Activated CD4-positive, alpha-beta memory T cell treated with anti-CD3 and anti-CD28 coated beads for 36 hours (primary cell): ENCODE measurements around the gene PRRT1. TPM values are rescaled to one million over a fixed set of nuclear protein-coding genes. Genes with fewer than 3 reads are reported as not detected.
"Not testable (repeated sequence)": the region's sequence is repeated elsewhere in the genome, so short reads cannot be mapped to it uniquely, and the experiment has no call there.

Source experiments
- CTCF ChIA-PET: fragments of 350-600 bp; sonication (Branson Sonifier 250); formaldehyde crosslinking; loops from one replicate; lab custom pipeline; 2021; ENCODE audit warnings: antibody characterized with exemption, inconsistent platforms; lab: Charles Lee
- POLR2A ChIA-PET: fragments of 350-600 bp; sonication (Branson Sonifier 250); formaldehyde crosslinking; loops from one replicate; lab custom pipeline; 2021; ENCODE audit warnings: antibody characterized with exemption; lab: Charles Lee
- DNase-seq: peaks from one replicate; pipeline ENCODE4 v3.0.0-alpha.2; 2020
- H3K27ac Mint-ChIP-seq: one replicate; pipeline ENCODE4 v1.8.0; 2021; ENCODE audit warnings: mixed read lengths
- H3K27me3 Mint-ChIP-seq: one replicate; pipeline ENCODE4 v1.8.0; 2021; ENCODE audit warnings: mixed read lengths
- H3K36me3 Mint-ChIP-seq: one replicate; pipeline ENCODE4 v1.8.0; 2021; ENCODE audit warnings: mixed read lengths
- H3K4me1 Mint-ChIP-seq: one replicate; pipeline ENCODE4 v1.8.0; 2021; ENCODE audit warnings: low read depth, mixed read lengths
- H3K4me3 Mint-ChIP-seq: one replicate; pipeline ENCODE4 v1.8.0; 2021; ENCODE audit warnings: mild to moderate bottlenecking, mixed read lengths
- H3K9me3 Mint-ChIP-seq: one replicate; pipeline ENCODE4 v1.8.0; 2021; ENCODE audit warnings: mixed read lengths
- intact Hi-C: fragments of 100-400 bp; cut with micrococcal nuclease; formaldehyde crosslinking; loops from one replicate; pipeline ENCODE4 v1.15.1; 2023
- total RNA-seq, 2 experiments: library from RNA; stranded (reverse); gene quantifications; one replicate each; pipeline ENCODE4 v1.2.3, GENCODE V29; 2021

PRRT1 gene
- total RNA-seq, 2 experiments from 2014 or later, result 0.33 to 0.36 TPM

GRCh38 chr6:32146287-32146686 is 5.5 kb downstream of the PRRT1 start:
- POLR2A ChIA-PET, result interaction anchor here (0.5 kb wide), 1 partner anchor 48 kb away, joined by 3 read pairs; no protein-coding TSS in a partner anchor
- H3K9me3 Mint-ChIP-seq, result no peaks in the 10 kb centered on the region
- H3K27me3 Mint-ChIP-seq, result peaks cover 29% of the 10 kb centered on the region
- intact Hi-C loops, result no loop called here
- no peak for DNase-seq
- no peak overlapping the region for H3K27ac Mint-ChIP-seq
- H3K4me1 Mint-ChIP-seq, result peaks cover 15% of the 10 kb centered on the region
- H3K36me3 Mint-ChIP-seq, result no peaks in the 10 kb centered on the region
- H3K4me3 Mint-ChIP-seq, result no peak overlapping the region
- CTCF ChIA-PET, result no interaction called here

DNA sequence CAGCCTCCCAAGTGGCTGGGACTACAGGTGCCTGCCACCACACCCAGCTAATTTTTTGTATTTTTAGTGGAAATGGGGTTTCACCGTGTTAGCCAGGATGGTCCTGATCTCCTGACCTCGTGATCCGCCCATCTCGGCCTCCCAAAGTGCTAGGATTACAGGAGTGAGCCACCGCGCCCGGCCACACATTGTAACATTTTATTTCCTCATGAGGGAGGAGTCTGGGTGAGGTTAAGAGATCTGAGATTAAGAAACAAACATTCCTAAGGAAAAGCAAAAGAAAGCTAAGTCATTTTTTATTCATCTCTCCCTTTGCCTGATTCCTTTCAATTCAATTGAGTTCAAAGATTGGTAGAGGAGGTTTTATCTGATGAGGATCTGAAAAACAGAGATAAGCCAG is 7.5 kb downstream of the PRRT1 start:
- H3K4me1 Mint-ChIP-seq, result peaks cover 10% of the 10 kb centered on the region
- CTCF ChIA-PET, result interaction anchor here (1.1 kb wide), 2 partner anchors 15 to 25 kb away, joined by 3 read pairs; no protein-coding TSS in a partner anchor
- H3K4me3 Mint-ChIP-seq, intact Hi-C loops, H3K9me3 Mint-ChIP-seq, H3K27ac Mint-ChIP-seq, H3K36me3 Mint-ChIP-seq, DNase-seq, POLR2A ChIA-PET: not testable (repeated sequence)
- H3K27me3 Mint-ChIP-seq, result peaks cover 17% of the 10 kb centered on the region

DNA sequence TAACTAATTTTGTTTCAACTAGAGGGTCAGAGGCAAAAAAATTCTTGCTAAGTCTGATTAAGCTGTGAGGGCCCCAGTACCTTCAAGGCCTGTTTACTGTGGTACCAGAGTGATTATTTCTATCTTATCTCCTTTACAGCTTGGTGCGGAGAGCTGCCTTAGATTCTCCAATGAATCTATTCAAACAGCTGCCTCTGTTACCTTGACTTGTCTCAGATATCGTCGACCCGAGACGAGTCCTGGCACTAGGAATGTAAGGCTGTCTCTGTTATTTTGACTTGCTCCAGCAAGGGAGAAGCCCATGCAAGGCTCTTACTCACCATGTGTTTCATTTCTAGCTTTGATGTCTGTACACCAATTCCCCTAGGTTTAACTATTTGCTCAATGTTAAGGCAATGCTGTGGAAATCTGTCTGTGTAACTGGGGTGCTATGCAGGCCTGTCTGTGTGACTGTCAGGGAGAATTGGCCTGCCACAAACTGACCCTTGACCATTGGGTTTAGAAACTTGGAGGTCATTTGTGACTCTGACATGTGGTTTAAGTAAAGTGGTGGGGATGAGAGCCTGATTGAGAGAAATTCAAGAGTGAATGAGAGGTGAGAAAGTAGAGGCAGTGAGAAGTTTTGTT is 11.2 kb downstream of the PRRT1 start:
- DNase-seq, result no peak
- Mint-ChIP-seq H3K36me3 (no peaks in the 10 kb centered on the region), H3K4me1 (no peaks in the 10 kb centered on the region), H3K27me3 (no peaks in the 10 kb centered on the region), H3K27ac (no peak overlapping the region), H3K9me3 (no peaks in the 10 kb centered on the region), H3K4me3 (no peak overlapping the region)
- POLR2A ChIA-PET, result no interaction called here
- CTCF ChIA-PET, result no interaction called here
- intact Hi-C loops, result no loop called here

DNA sequence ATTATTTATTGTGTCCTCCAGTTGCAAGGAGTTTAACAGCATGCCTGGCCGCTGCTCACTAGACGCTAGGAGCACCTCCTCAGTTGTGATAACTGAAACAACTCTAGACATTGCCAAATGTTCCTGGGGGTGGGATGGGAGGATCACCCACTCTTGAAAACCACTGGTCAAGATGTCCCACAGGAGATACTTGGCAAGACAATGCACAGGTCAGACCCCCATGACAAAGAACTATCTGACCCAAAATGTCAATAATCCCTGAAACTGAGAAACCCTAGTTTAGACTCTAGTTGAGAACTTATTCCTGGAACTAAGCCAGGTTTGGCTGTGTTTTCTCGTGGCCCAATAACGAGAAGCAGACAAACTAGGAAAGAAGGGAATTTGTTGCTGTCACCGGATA is 12.1 kb downstream of the PRRT1 start:
- Mint-ChIP-seq H3K9me3 (no peaks in the 10 kb centered on the region), H3K36me3 (no peaks in the 10 kb centered on the region), H3K4me1 (no peaks in the 10 kb centered on the region), H3K27me3 (no peaks in the 10 kb centered on the region), H3K4me3 (no peak overlapping the region), H3K27ac (no peak overlapping the region)
- ChIA-PET CTCF (interaction anchor here (0.9 kb wide), 1 partner anchor 9 kb away, joined by 3 read pairs; no protein-coding TSS in a partner anchor), POLR2A (no interaction called here)
- intact Hi-C loops, result no loop called here
- no peak for DNase-seq

- Mint-ChIP-seq H3K27me3 (no peaks in the 10 kb centered on the region), H3K4me1 (no peaks in the 10 kb centered on the region), H3K36me3 (no peaks in the 10 kb centered on the region), H3K4me3 (no peak overlapping the region), H3K27ac (no peak overlapping the region), H3K9me3 (no peaks in the 10 kb centered on the region)
- POLR2A ChIA-PET, result no interaction called here
- intact Hi-C loops, result no loop called here
- CTCF ChIA-PET, result no interaction called here
- no peak for DNase-seq
Measured at GRCh38 chr6:32137454-32137853, 14.3 kb downstream of the PRRT1 start.

DNA sequence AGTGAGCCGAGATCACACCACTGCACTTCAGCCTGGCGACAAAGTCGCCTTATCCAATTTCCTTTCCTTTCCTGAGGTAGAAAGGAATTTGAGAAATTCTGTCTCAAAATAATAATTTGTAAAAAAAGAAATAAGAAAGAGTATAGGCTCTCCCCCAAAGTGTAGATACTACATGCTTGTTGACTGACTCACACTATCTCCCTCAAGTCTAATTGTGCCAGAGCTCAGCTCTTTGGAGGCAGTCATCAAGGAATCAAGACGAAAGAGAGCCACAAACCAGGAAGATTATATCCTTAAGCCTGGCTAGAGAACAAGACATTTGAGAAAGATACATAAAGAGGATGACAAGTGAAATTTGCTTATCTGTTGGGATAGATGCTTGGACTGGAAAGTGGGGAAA is 18.0 kb downstream of the PRRT1 start:
- Mint-ChIP-seq H3K36me3 (no peaks in the 10 kb centered on the region), H3K9me3 (no peaks in the 10 kb centered on the region), H3K27ac (no peak overlapping the region), H3K27me3 (no peaks in the 10 kb centered on the region), H3K4me3 (no peak overlapping the region), H3K4me1 (peaks cover 10% of the 10 kb centered on the region)
- DNase-seq, result no peak
- CTCF ChIA-PET, result no interaction called here
- POLR2A ChIA-PET, result interaction anchor here (0.6 kb wide), 1 partner anchor 796 kb away, joined by 3 read pairs; no protein-coding TSS in a partner anchor
- intact Hi-C loops, result no loop called here

DNA sequence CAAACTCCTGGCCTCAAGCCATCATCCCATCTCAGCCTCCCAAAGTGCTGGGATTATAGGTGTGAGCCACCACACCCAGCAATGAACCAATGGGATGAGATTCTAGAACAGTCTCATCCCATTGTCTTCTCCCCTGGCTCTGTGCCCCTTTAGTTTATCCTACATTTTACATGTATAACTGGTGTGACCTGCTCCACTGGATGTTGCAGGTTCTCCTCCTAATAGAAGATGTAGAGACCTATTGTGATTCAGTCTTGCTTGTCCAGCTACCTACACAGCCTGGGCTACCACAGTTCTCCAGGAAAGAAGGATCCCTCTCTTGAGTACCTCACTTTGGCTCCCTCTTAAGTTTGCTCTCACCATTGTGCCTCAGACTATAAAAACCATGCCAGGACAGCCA is 19.6 kb downstream of the PRRT1 start:
- Mint-ChIP-seq H3K27ac (no peak overlapping the region), H3K4me1 (peaks cover 20% of the 10 kb centered on the region), H3K27me3 (no peaks in the 10 kb centered on the region), H3K9me3 (no peaks in the 10 kb centered on the region), H3K36me3 (no peaks in the 10 kb centered on the region), H3K4me3 (no peak overlapping the region)
- intact Hi-C loops, result no loop called here
- DNase-seq, result no peak
- CTCF ChIA-PET, result no interaction called here
- POLR2A ChIA-PET, result no interaction called here

GRCh38 chr6:32131439-32131948 is 20.2 kb downstream of the PRRT1 start:
- H3K27ac Mint-ChIP-seq, result no peak overlapping the region

GRCh38 chr6:32129297-32130088 is 22.2 kb downstream of the PRRT1 start:
- POLR2A ChIA-PET, result interaction anchor here (0.8 to 2.6 kb wide), 4 partner anchors 25 to 66 kb away, joined by 3 to 16 read pairs (median 8); partner anchors contain the start of gene RNF5
- no peak for DNase-seq
- intact Hi-C loops, result no loop called here
- H3K36me3 Mint-ChIP-seq, result peaks cover 9% of the 10 kb centered on the region
- H3K4me1 Mint-ChIP-seq, result peaks cover 35% of the 10 kb centered on the region
- H3K27ac Mint-ChIP-seq, result peak overlapping the region; percentile 88
- CTCF ChIA-PET, result interaction anchor here (0.7 to 4.3 kb wide), 10 partner anchors 11 to 82 kb away, joined by 3 to 35 read pairs (median 3); partner anchors contain the start of gene GPSM3
- H3K27me3 Mint-ChIP-seq, result no peaks in the 10 kb centered on the region
- peak overlapping the region; percentile 94 for H3K4me3 Mint-ChIP-seq
- no peaks in the 10 kb centered on the region for H3K9me3 Mint-ChIP-seq

More at GRCh38 chr6:32131439-32131948, 20.2 kb downstream of the PRRT1 start:
- Mint-ChIP-seq H3K4me1 (peaks cover 25% of the 10 kb centered on the region), H3K4me3 (no peak overlapping the region), H3K9me3 (no peaks in the 10 kb centered on the region), H3K36me3 (peaks cover 2% of the 10 kb centered on the region), H3K27me3 (no peaks in the 10 kb centered on the region)
- intact Hi-C loops, result no loop called here
- ChIA-PET POLR2A (interaction anchor here (2.6 kb wide), 1 partner anchor 23 kb away, joined by 6 read pairs; no protein-coding TSS in a partner anchor), CTCF (interaction anchor here (0.6 kb wide), 1 partner anchor 27 kb away, joined by 3 read pairs; no protein-coding TSS in a partner anchor)
- no peak for DNase-seq

GRCh38 chr6:32128751-32129296 is 22.9 kb downstream of the PRRT1 start:
- CTCF ChIA-PET, result interaction anchor here (0.6 to 4.3 kb wide), 9 partner anchors 11 to 998 kb away, joined by 3 to 35 read pairs (median 3); no protein-coding TSS in a partner anchor
- intact Hi-C loops, result loop anchor here (1.0 kb wide), 6 partner anchors 19 to 465 kb away; partner anchors contain the start of genes GPANK1, PPT2, RNF5 and SKIC2
- DNase-seq, result no peak
- H3K4me3 Mint-ChIP-seq, result peak overlapping the region; percentile 99
- H3K27ac Mint-ChIP-seq, result peak overlapping the region; percentile 96
- H3K27me3 Mint-ChIP-seq, result no peaks in the 10 kb centered on the region
- peaks cover 16% of the 10 kb centered on the region for H3K36me3 Mint-ChIP-seq
- no peaks in the 10 kb centered on the region for H3K9me3 Mint-ChIP-seq
- POLR2A ChIA-PET, result interaction anchor here (0.7 to 2.6 kb wide), 10 partner anchors 26 to 1360 kb away, joined by 3 to 16 read pairs (median 6); partner anchors contain the start of genes MSH5 and RNF5
- H3K4me1 Mint-ChIP-seq, result peaks cover 40% of the 10 kb centered on the region

DNA sequence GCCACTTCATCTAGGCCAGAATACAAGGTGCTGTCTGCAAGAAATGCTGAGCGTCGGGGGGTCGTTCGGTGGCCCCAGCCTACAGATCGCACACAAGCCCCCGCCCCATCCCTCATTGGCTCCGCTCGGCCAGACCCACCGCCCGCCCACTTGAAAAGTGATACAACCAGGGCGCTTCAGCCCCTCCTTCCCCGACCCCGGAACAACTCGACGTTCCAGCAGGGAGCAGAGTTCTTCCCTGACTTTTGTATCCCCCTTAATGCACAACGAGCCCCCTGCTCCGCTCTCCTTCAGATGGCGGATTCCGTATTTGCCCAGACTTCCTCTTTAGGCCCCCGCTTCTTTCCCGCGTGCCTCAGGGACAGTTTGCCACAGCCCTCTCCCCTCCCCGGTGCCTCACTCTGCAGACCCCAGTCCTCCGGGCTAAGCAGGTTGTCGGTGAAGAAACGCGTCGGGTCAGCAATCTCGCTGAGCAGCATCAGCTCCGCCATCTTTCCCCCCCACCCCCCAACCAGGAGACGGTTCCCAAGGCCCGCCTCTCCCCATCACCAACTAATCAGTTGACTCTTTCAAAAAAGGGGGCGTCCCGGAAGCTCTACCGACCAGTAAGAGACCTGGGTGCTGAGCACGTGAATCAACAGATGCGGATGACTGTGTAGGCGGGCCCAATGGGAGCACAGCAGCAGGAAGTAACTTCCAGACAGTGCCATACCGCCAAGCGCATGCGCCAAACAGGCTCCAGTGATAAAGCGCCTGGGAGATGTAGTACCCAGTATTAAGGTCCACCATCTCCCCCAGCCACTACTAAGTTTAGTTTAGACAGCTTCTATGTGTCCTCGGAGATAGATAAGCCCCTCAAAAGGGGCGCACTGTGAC is 23.8 kb downstream of the PRRT1 start, which contains the start of gene ATF6B:
Gene ATF6B (minus strand): TSS at position 530 of the 876 bp plus-strand sequence. CDS start 39 bp downstream, at position 491.
- H3K4me1 Mint-ChIP-seq, result peaks cover 40% of the 10 kb centered on the region
- POLR2A ChIA-PET, result interaction anchor here (0.7 to 2.6 kb wide), 11 partner anchors 9 to 1359 kb away, joined by 3 to 9 read pairs (median 4); partner anchors contain the start of genes DXO, MSH5, PSMB9 and RNF5
- H3K27ac Mint-ChIP-seq, result peak within 1 kb of the TSS; percentile 96

More for the DNA sequence above, 23.8 kb downstream of the PRRT1 start, which contains the start of gene ATF6B:
- Mint-ChIP-seq H3K4me3 (peak within 1 kb of the TSS; percentile 99), H3K9me3 (no peaks in the 10 kb centered on the region), H3K36me3 (peaks cover 19% of the 10 kb centered on the region), H3K27me3 (no peaks in the 10 kb centered on the region)
- peak; percentile 99 for DNase-seq
- CTCF ChIA-PET, result interaction anchor here (0.6 to 4.3 kb wide), 6 partner anchors 10 to 999 kb away, joined by 3 to 35 read pairs (median 6); no protein-coding TSS in a partner anchor
- intact Hi-C loops, result loop anchor here (1.0 kb wide), 6 partner anchors 20 to 464 kb away; partner anchors contain the start of genes GPANK1, PPT2, RNF5 and SKIC2
